Activated naive CD8-positive, alpha-beta T cell (primary cell): ENCODE data around the gene USH2A.

Experiments used
- H3K27ac Mint-ChIP-seq: one replicate; pipeline ENCODE4 v1.8.0; 2021; ENCODE audit warnings: mixed read lengths
- H3K27me3 Mint-ChIP-seq: one replicate; pipeline ENCODE4 v1.8.0; 2021; ENCODE audit warnings: mixed read lengths
- H3K36me3 Mint-ChIP-seq: one replicate; pipeline ENCODE4 v1.8.0; 2021; ENCODE audit warnings: mixed read lengths
- H3K4me1 Mint-ChIP-seq: one replicate; pipeline ENCODE4 v1.8.0; 2021; ENCODE audit warnings: low read depth, mixed read lengths
- H3K4me3 Mint-ChIP-seq: one replicate; pipeline ENCODE4 v1.8.0; 2021; ENCODE audit warnings: mild to moderate bottlenecking, mixed read lengths
- H3K9me3 Mint-ChIP-seq: one replicate; pipeline ENCODE4 v1.8.0; 2021; ENCODE audit warnings: low read depth, mixed read lengths

The USH2A gene

GRCh38 chr1:215777370-215777925, 645.8 kb downstream of the USH2A start:
- no peaks in the 10 kb centered on the region for H3K4me1 Mint-ChIP-seq
- no peak overlapping the region for H3K27ac Mint-ChIP-seq
- H3K4me3 Mint-ChIP-seq = no peak overlapping the region
- peaks cover 3% of the 10 kb centered on the region for H3K9me3 Mint-ChIP-seq
- H3K36me3 Mint-ChIP-seq = no peaks in the 10 kb centered on the region
- H3K27me3 Mint-ChIP-seq = no peaks in the 10 kb centered on the region

GRCh38 chr1:215776336-215776735, 646.9 kb downstream of the USH2A start:
- Mint-ChIP-seq H3K27me3 (no peaks in the 10 kb centered on the region), H3K9me3 (peaks cover 3% of the 10 kb centered on the region), H3K4me1 (no peaks in the 10 kb centered on the region), H3K4me3 (no peak overlapping the region), H3K27ac (no peak overlapping the region), H3K36me3 (no peaks in the 10 kb centered on the region)

- Mint-ChIP-seq H3K27ac (no peak overlapping the region), H3K9me3 (peaks cover 3% of the 10 kb centered on the region), H3K4me1 (no peaks in the 10 kb centered on the region)
Observed at GRCh38 chr1:215772151-215772550, 651.1 kb downstream of the USH2A start.

GRCh38 chr1:215768303-215768702, 654.9 kb downstream of the USH2A start:
- H3K36me3 Mint-ChIP-seq = no peaks in the 10 kb centered on the region
- no peak overlapping the region for H3K4me3 Mint-ChIP-seq
- no peak overlapping the region for H3K27ac Mint-ChIP-seq
- no peaks in the 10 kb centered on the region for H3K9me3 Mint-ChIP-seq
- H3K27me3 Mint-ChIP-seq = no peaks in the 10 kb centered on the region
- no peaks in the 10 kb centered on the region for H3K4me1 Mint-ChIP-seq

More at GRCh38 chr1:215772151-215772550, 651.1 kb downstream of the USH2A start:
- Mint-ChIP-seq H3K4me3 (no peak overlapping the region), H3K36me3 (no peaks in the 10 kb centered on the region), H3K27me3 (no peaks in the 10 kb centered on the region)

GRCh38 chr1:215767761-215768160, 655.5 kb downstream of the USH2A start:
- H3K27me3 Mint-ChIP-seq = no peaks in the 10 kb centered on the region
- no peak overlapping the region for H3K4me3 Mint-ChIP-seq
- no peaks in the 10 kb centered on the region for H3K36me3 Mint-ChIP-seq
- H3K4me1 Mint-ChIP-seq = no peaks in the 10 kb centered on the region
- no peaks in the 10 kb centered on the region for H3K9me3 Mint-ChIP-seq
- no peak overlapping the region for H3K27ac Mint-ChIP-seq

- Mint-ChIP-seq H3K4me3 (no peak overlapping the region), H3K36me3 (no peaks in the 10 kb centered on the region), H3K27ac (no peak overlapping the region), H3K4me1 (no peaks in the 10 kb centered on the region), H3K9me3 (no peaks in the 10 kb centered on the region), H3K27me3 (no peaks in the 10 kb centered on the region)
Observed at GRCh38 chr1:215766521-215766920, 656.7 kb downstream of the USH2A start.

GRCh38 chr1:215765833-215766232, 657.4 kb downstream of the USH2A start:
- H3K27ac Mint-ChIP-seq = no peak overlapping the region
- H3K27me3 Mint-ChIP-seq = no peaks in the 10 kb centered on the region
- H3K4me3 Mint-ChIP-seq = no peak overlapping the region
- no peaks in the 10 kb centered on the region for H3K36me3 Mint-ChIP-seq
- H3K4me1 Mint-ChIP-seq = no peaks in the 10 kb centered on the region
- no peaks in the 10 kb centered on the region for H3K9me3 Mint-ChIP-seq

GRCh38 chr1:215761446-215761845, 661.8 kb downstream of the USH2A start:
- Mint-ChIP-seq H3K4me1 (no peaks in the 10 kb centered on the region), H3K9me3 (peaks cover 7% of the 10 kb centered on the region), H3K27ac (no peak overlapping the region), H3K4me3 (no peak overlapping the region), H3K27me3 (no peaks in the 10 kb centered on the region), H3K36me3 (no peaks in the 10 kb centered on the region)

GRCh38 chr1:215754112-215754511, 669.1 kb downstream of the USH2A start:
- H3K27me3 Mint-ChIP-seq = no peaks in the 10 kb centered on the region
- no peak overlapping the region for H3K4me3 Mint-ChIP-seq
- no peaks in the 10 kb centered on the region for H3K36me3 Mint-ChIP-seq
- no peaks in the 10 kb centered on the region for H3K9me3 Mint-ChIP-seq
- no peak overlapping the region for H3K27ac Mint-ChIP-seq
- no peaks in the 10 kb centered on the region for H3K4me1 Mint-ChIP-seq

GRCh38 chr1:215749414-215749813, 673.8 kb downstream of the USH2A start:
- Mint-ChIP-seq H3K4me3 (no peak overlapping the region), H3K36me3 (no peaks in the 10 kb centered on the region), H3K27me3 (no peaks in the 10 kb centered on the region), H3K4me1 (no peaks in the 10 kb centered on the region), H3K27ac (no peak overlapping the region), H3K9me3 (no peaks in the 10 kb centered on the region)

GRCh38 chr1:215748431-215748830, 674.8 kb downstream of the USH2A start:
- Mint-ChIP-seq H3K4me1 (no peaks in the 10 kb centered on the region), H3K4me3 (no peak overlapping the region), H3K36me3 (no peaks in the 10 kb centered on the region), H3K27me3 (no peaks in the 10 kb centered on the region), H3K9me3 (no peaks in the 10 kb centered on the region), H3K27ac (no peak overlapping the region)

- Mint-ChIP-seq H3K27me3 (peaks cover 1% of the 10 kb centered on the region), H3K27ac (no peak overlapping the region), H3K4me1 (no peaks in the 10 kb centered on the region), H3K9me3 (no peaks in the 10 kb centered on the region), H3K36me3 (no peaks in the 10 kb centered on the region), H3K4me3 (no peak overlapping the region)
Observed at GRCh38 chr1:215744419-215744818, 678.8 kb downstream of the USH2A start.

GRCh38 chr1:215739025-215739424, 684.2 kb downstream of the USH2A start:
- Mint-ChIP-seq H3K36me3 (no peaks in the 10 kb centered on the region), H3K4me3 (no peak overlapping the region), H3K27me3 (peaks cover 1% of the 10 kb centered on the region), H3K9me3 (peaks cover 8% of the 10 kb centered on the region), H3K27ac (no peak overlapping the region), H3K4me1 (no peaks in the 10 kb centered on the region)

- Mint-ChIP-seq H3K27me3 (no peaks in the 10 kb centered on the region), H3K4me3 (no peak overlapping the region), H3K4me1 (no peaks in the 10 kb centered on the region), H3K27ac (no peak overlapping the region), H3K9me3 (peaks cover 8% of the 10 kb centered on the region), H3K36me3 (no peaks in the 10 kb centered on the region)
Observed at GRCh38 chr1:215731699-215732098, 691.5 kb downstream of the USH2A start.

- Mint-ChIP-seq H3K4me1 (no peaks in the 10 kb centered on the region), H3K27me3 (no peaks in the 10 kb centered on the region), H3K36me3 (no peaks in the 10 kb centered on the region), H3K9me3 (peaks cover 8% of the 10 kb centered on the region), H3K27ac (no peak overlapping the region), H3K4me3 (no peak overlapping the region)
Observed at GRCh38 chr1:215730600-215730999, 692.6 kb downstream of the USH2A start.

GRCh38 chr1:215728169-215728568, 695.1 kb downstream of the USH2A start:
- Mint-ChIP-seq H3K27me3 (no peaks in the 10 kb centered on the region), H3K36me3 (no peaks in the 10 kb centered on the region), H3K27ac (no peak overlapping the region), H3K9me3 (no peaks in the 10 kb centered on the region), H3K4me3 (no peak overlapping the region), H3K4me1 (no peaks in the 10 kb centered on the region)
